IMR-90 (cell line): ENCODE measurements around the gene IFI44L. TPM values are rescaled to one million over a fixed set of nuclear protein-coding genes. Genes with fewer than 3 reads are reported as not detected.

Source experiments
- ATAC-seq: fragments of 200-7000 bp; cut with Tn5 transposase; 2 replicates; pipeline ENCODE4 v1.9.1; 2020; ENCODE audit warnings: low read depth, mild to moderate bottlenecking, moderate library complexity
- BruUV-seq: library from RNA; stranded (reverse); fragments of 400-500 nt; replicated peaks from 2 replicates; lab custom pipeline; 2021; lab: Mats Ljungman, UMichigan
- CTCF ChIA-PET: fragments of 300-600 bp; formaldehyde crosslinking; extraction: SDS; loops from one replicate; lab custom pipeline; 2021; ENCODE audit warnings: antibody characterized with exemption; lab: Yijun Ruan, JAX
- POLR2A ChIA-PET: fragments of 300-600 bp; sonication (Branson Sonifier 250); formaldehyde crosslinking; loops from one replicate; lab custom pipeline; 2022; ENCODE audit warnings: antibody characterized with exemption; ENCODE audit not compliant: unreplicated experiment; lab: Charles Lee
- DNase-seq: peaks from one replicate; pipeline ENCODE4 v3.0.0; 2013
- H2AFZ ChIP-seq: replicated peaks from 2 replicates; pipeline ENCODE3; 2013; ENCODE audit warnings: low read length, mild to moderate bottlenecking; ENCODE audit not compliant: poor library complexity
- H2AK5ac ChIP-seq: 2 replicates; pipeline ENCODE4 v1.6.1; 2013; ENCODE audit warnings: low read depth, low read length, inconsistent platforms
- H2AK9ac ChIP-seq: replicated peaks from 2 replicates; pipeline ENCODE3; 2013; ENCODE audit warnings: mild to moderate bottlenecking, low read depth, low read length, moderate library complexity; ENCODE audit not compliant: poor library complexity
- H2BK120ac ChIP-seq: 2 replicates; pipeline ENCODE4 v1.6.1; 2013; ENCODE audit warnings: low read depth, low read length, inconsistent platforms
- H2BK15ac ChIP-seq: 3 replicates; pipeline ENCODE4 v1.6.1; 2013; ENCODE audit warnings: low read depth, low read length, inconsistent platforms
- H2BK20ac ChIP-seq: 2 replicates; pipeline ENCODE4 v1.6.1; 2013; ENCODE audit warnings: low read depth, mild to moderate bottlenecking, inconsistent platforms, low read length, moderate library complexity
- H2BK5ac ChIP-seq: 2 replicates; pipeline ENCODE4 v1.6.1; 2013; ENCODE audit warnings: mild to moderate bottlenecking, low read depth, low read length, inconsistent platforms; ENCODE audit not compliant: poor library complexity, severe bottlenecking
- H3K14ac ChIP-seq: replicated peaks from 2 replicates; pipeline ENCODE4 v1.6.1; 2013; ENCODE audit warnings: low read depth, low read length, inconsistent platforms
- H3K18ac ChIP-seq: 2 replicates; pipeline ENCODE4 v1.6.1; 2013; ENCODE audit warnings: low read depth, low read length, control low read depth
- H3K23ac ChIP-seq: 2 replicates; pipeline ENCODE4 v1.6.1; 2013; ENCODE audit warnings: low read depth, low read length, inconsistent platforms
- H3K27ac ChIP-seq: 2 replicates; pipeline ENCODE4 v1.5.1; 2013; ENCODE audit warnings: mild to moderate bottlenecking, control low read depth, low read length; ENCODE audit not compliant: insufficient read depth
- H3K27me3 ChIP-seq: 2 replicates; pipeline ENCODE4 v1.6.1; 2013; ENCODE audit warnings: low read length; ENCODE audit not compliant: control insufficient read depth, insufficient read depth
- H3K36me3 ChIP-seq: 2 replicates; pipeline ENCODE4 v1.6.1; 2013; ENCODE audit warnings: low read length, mixed read lengths; ENCODE audit not compliant: control insufficient read depth, insufficient read depth
- H3K4ac ChIP-seq: 2 replicates; pipeline ENCODE4 v1.6.1; 2013; ENCODE audit warnings: low read depth, low read length, inconsistent platforms
- H3K4me1 ChIP-seq: 2 replicates; pipeline ENCODE4 v1.6.1; 2013; ENCODE audit warnings: low read length, mixed read lengths; ENCODE audit not compliant: control insufficient read depth, insufficient read depth
- H3K4me2 ChIP-seq: 2 replicates; pipeline ENCODE4 v1.6.1; 2013; ENCODE audit warnings: low read depth, mild to moderate bottlenecking, control low read depth, low read length, moderate library complexity
- H3K4me3 ChIP-seq: 2 replicates; pipeline ENCODE4 v1.5.1; 2013; ENCODE audit warnings: low read depth, mild to moderate bottlenecking, control low read depth, low read length, moderate library complexity; ENCODE audit not compliant: insufficient read depth
- H3K56ac ChIP-seq: 2 replicates; pipeline ENCODE4 v1.6.1; 2013; ENCODE audit warnings: low read length, inconsistent platforms; ENCODE audit not compliant: insufficient read depth; ENCODE audit errors: extremely low read depth
- H3K79me1 ChIP-seq, 2 experiments: 2 replicates each; pipeline ENCODE4 v1.6.1; 2013; ENCODE audit warnings: low read length in 2 of 2, inconsistent platforms in 1 of 2, low read depth in 1 of 2
- H3K9ac ChIP-seq: 2 replicates; pipeline ENCODE4 v1.6.1; 2013; ENCODE audit warnings: low read depth, low read length, control low read depth
- H3K9me1 ChIP-seq: 2 replicates; pipeline ENCODE4 v1.6.1; 2013; ENCODE audit warnings: low read length, inconsistent platforms; ENCODE audit not compliant: insufficient read depth
- H3K9me3 ChIP-seq: 2 replicates; pipeline ENCODE4 v1.6.1; 2013; ENCODE audit warnings: low read length; ENCODE audit not compliant: control insufficient read depth, insufficient read depth
- H4K20me1 ChIP-seq: 2 replicates; pipeline ENCODE4 v1.6.1; 2013; ENCODE audit warnings: low read length, inconsistent platforms; ENCODE audit not compliant: insufficient read depth
- H4K5ac ChIP-seq: 2 replicates; pipeline ENCODE4 v1.6.1; 2013; ENCODE audit warnings: mild to moderate bottlenecking, low read depth, low read length, control low read depth
- H4K8ac ChIP-seq, 2 experiments: 2 replicates each; pipeline ENCODE4 v1.6.1; 2013; ENCODE audit warnings: low read depth in 2 of 2, low read length in 2 of 2, control low read depth in 1 of 2, inconsistent platforms in 1 of 2
- H4K91ac ChIP-seq: 2 replicates; pipeline ENCODE4 v1.6.1; 2013; ENCODE audit warnings: low read depth, low read length, inconsistent platforms; ENCODE audit not compliant: insufficient read depth
- FOS ChIP-seq: fragments of 150-350 bp; IDR thresholded peaks from 2 replicates; pipeline ENCODE4 v1.6.1; 2016; ENCODE audit warnings: low read depth, low read length
- MAFK ChIP-seq: IDR thresholded peaks from 2 replicates; pipeline ENCODE4 v1.6.1; 2012; ENCODE audit warnings: low read depth, low read length, improper control_type of control experiment
- MAZ ChIP-seq: IDR thresholded peaks from 2 replicates; pipeline ENCODE4 v1.6.1; 2012; ENCODE audit warnings: low read depth, mild to moderate bottlenecking, low read length, improper control_type of control experiment, moderate library complexity, borderline replicate concordance
- NFE2L2 ChIP-seq: fragments of 150-350 bp; IDR thresholded peaks from 2 replicates; pipeline ENCODE4 v1.6.1; 2016; ENCODE audit warnings: low read depth, mild to moderate bottlenecking, low read length
- POLR2A ChIP-seq: IDR thresholded peaks from 2 replicates; pipeline ENCODE4 v1.6.1; 2012; ENCODE audit warnings: mild to moderate bottlenecking, low read depth, low read length
- RAD21 ChIP-seq: IDR thresholded peaks from 2 replicates; pipeline ENCODE4 v1.6.1; 2012; ENCODE audit warnings: low read length, improper control_type of control experiment
- RFX5 ChIP-seq: IDR thresholded peaks from 2 replicates; pipeline ENCODE4 v1.8.0; 2012; ENCODE audit warnings: low read depth, mild to moderate bottlenecking, low read length, moderate library complexity
- WGBS, 2 experiments: methylation state at CpG; one replicate each; pipeline versions ENCODE4 v1.1.5 to v1.1.7; 2013; ENCODE audit warnings: missing lambda C conversion rate in 2 of 2; ENCODE audit not compliant: insufficient read length in 1 of 2; ENCODE audit errors: extremely low coverage in 2 of 2; 5-methylcytosine and 5-hydroxymethylcytosine counted together
- dilution Hi-C: fragments of 300-500 bp; cut with HindIII; formaldehyde crosslinking; loops from one replicate; pipeline ENCODE4 v1.14.3; 2018; ENCODE audit warnings: low sequenced_read_pairs; ENCODE audit not compliant: unreplicated experiment
- in situ Hi-C: fragments of 300-500 bp; cut with MboI; formaldehyde crosslinking; loops from 3 replicates; pipeline ENCODE4 v1.14.3; 2019; ENCODE audit warnings: low sequenced_read_pairs, inconsistent platforms, mixed read lengths
- intact Hi-C: fragments of 100-400 bp; cut with micrococcal nuclease; formaldehyde crosslinking; loops from 2 replicates; pipeline ENCODE4 v1.10.0; 2022
- polyA plus RNA-seq, 3 experiments: library from polyadenylated mRNA; depleted of rRNA; stranded (reverse); fragments of >200 nt; gene quantifications; 2 replicates each; pipeline ENCODE4 v1.2.3, GENCODE V29; 2012; ENCODE audit warnings: low replicate concordance in 1 of 3
- total RNA-seq: library from RNA; depleted of rRNA; stranded (reverse); fragments of >200 nt; gene quantifications from 2 replicates; pipeline ENCODE4 v1.2.3, GENCODE V29; 2012
- TF ChIP-seq, protein P1 (sequence below): fragments of 150-350 bp; IDR thresholded peaks from 2 replicates; pipeline ENCODE4 v1.6.1; 2016; ENCODE audit warnings: low read depth, mild to moderate bottlenecking, low read length, moderate library complexity, borderline replicate concordance

IFI44L gene
- total and polyA plus RNA-seq, 2 of the 4 experiments (the other 2 are of a cell fraction): 0.18 to 0.19 TPM

DNA sequence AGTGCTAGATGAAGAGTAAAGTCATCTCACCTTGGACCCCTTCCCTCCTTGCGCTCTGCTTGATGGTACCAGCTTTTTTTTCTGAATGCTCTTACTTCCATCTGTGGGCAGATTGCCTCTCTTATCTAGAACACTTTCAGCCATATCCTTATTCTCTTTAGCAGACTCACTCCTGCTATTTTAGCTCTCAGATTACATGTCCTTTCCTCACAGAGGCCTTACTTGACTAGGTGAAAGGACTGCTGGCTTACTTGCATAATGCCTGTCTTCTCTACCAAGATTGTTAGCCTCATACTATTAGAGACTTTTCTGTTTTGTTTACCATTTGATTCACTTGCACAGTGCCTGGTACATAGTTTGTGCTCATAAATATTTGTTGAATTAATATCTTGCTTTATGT is 38.7 kb downstream of the IFI44L start:
- Histone ChIP-seq H3K27ac (no peak overlapping the region), H2AK5ac (no peak overlapping the region), H3K9ac (no peak overlapping the region), H2BK5ac (no peak overlapping the region), H3K79me1 (no peaks in the 10 kb centered on the region), H3K9me3 (no peaks in the 10 kb centered on the region), H3K14ac (no peak overlapping the region), H3K18ac (no peak overlapping the region), H3K27me3 (no peaks in the 10 kb centered on the region), H4K8ac (no peak overlapping the region), H4K20me1 (no peaks in the 10 kb centered on the region), H3K4me3 (no peak overlapping the region), H2AK9ac (no peak overlapping the region), H4K5ac (no peak overlapping the region), H2AFZ (no peak overlapping the region), H3K36me3 (no peaks in the 10 kb centered on the region), H2BK120ac (no peak overlapping the region), H3K9me1 (no peaks in the 10 kb centered on the region), H3K56ac (no peak overlapping the region), H3K23ac (no peak overlapping the region), H3K4ac (no peak overlapping the region), H2BK15ac (no peak overlapping the region), H4K91ac (no peak overlapping the region), H2BK20ac (no peak overlapping the region), H3K4me2 (no peak overlapping the region), H3K4me1 (no peaks in the 10 kb centered on the region)
- no peak for TF ChIP-seq POLR2A
- TF ChIP-seq MAFK: no peak
- no peak for TF ChIP-seq RFX5
- no peak for TF ChIP-seq FOS
- TF ChIP-seq MAZ: no peak
- TF ChIP-seq NFE2L2: no peak
- TF ChIP-seq, protein P1, sequence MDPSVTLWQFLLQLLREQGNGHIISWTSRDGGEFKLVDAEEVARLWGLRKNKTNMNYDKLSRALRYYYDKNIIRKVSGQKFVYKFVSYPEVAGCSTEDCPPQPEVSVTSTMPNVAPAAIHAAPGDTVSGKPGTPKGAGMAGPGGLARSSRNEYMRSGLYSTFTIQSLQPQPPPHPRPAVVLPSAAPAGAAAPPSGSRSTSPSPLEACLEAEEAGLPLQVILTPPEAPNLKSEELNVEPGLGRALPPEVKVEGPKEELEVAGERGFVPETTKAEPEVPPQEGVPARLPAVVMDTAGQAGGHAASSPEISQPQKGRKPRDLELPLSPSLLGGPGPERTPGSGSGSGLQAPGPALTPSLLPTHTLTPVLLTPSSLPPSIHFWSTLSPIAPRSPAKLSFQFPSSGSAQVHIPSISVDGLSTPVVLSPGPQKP: no peak
- TF ChIP-seq RAD21: no peak
- ChIA-PET POLR2A (no interaction called here), CTCF (no interaction called here)
- no CpG with 5 or more reads among the region's 1 CpG for WGBS, 2 experiments
- dilution Hi-C loops (no loop called here), in situ Hi-C loops (no loop called here), intact Hi-C loops (no loop called here)
- DNase-seq: peak; percentile 18
- BruUV-seq: no TSS peak
- no peak for ATAC-seq
